HG03196 (cell line): ENCODE results near the gene CELA3B.
A peak's percentile ranks its signal among the peaks of the same experiment; 100 is the strongest.
"Not testable (repeated sequence)": the region's sequence is repeated elsewhere in the genome, so short reads cannot be mapped to it uniquely, and the experiment has no call there.

Experiments used
- ATAC-seq: cut with Tn5 transposase; IDR thresholded peaks from one replicate; pipeline ENCODE4 v1.9.1; 2021; ENCODE audit not compliant: unreplicated experiment

The CELA3B gene, protein sequence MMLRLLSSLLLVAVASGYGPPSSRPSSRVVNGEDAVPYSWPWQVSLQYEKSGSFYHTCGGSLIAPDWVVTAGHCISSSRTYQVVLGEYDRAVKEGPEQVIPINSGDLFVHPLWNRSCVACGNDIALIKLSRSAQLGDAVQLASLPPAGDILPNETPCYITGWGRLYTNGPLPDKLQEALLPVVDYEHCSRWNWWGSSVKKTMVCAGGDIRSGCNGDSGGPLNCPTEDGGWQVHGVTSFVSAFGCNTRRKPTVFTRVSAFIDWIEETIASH

DNA sequence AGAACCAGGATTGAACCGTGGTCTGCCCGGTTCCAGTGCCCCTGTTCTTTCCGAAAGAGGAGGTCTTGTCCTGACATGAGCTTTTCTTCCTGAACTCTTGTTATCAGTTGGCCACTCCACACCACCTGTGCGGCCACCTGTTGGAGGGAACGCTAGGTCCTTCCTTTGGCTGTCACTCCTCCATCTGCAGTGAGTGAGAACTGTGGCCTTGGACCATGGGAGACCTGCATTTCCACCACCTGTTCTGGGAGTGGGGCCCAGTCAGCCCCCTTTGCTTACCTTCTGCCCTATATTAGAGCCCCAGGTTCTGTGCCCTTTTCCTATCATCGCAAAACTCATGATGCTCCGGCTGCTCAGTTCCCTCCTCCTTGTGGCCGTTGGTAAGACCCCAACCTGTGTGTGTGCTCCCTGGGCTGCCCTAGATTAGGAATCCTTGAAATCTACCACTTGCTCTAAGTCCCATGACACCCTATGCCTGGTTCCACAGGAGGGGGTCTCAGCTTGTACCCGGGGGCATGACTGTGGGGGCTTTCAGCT lies at the start of gene CELA3B:
CELA3B (plus strand) TSS at position 320 of the 537 bp plus-strand sequence; CDS start at position 338, 18 bp downstream.
- ATAC-seq: not testable (repeated sequence)

DNA sequence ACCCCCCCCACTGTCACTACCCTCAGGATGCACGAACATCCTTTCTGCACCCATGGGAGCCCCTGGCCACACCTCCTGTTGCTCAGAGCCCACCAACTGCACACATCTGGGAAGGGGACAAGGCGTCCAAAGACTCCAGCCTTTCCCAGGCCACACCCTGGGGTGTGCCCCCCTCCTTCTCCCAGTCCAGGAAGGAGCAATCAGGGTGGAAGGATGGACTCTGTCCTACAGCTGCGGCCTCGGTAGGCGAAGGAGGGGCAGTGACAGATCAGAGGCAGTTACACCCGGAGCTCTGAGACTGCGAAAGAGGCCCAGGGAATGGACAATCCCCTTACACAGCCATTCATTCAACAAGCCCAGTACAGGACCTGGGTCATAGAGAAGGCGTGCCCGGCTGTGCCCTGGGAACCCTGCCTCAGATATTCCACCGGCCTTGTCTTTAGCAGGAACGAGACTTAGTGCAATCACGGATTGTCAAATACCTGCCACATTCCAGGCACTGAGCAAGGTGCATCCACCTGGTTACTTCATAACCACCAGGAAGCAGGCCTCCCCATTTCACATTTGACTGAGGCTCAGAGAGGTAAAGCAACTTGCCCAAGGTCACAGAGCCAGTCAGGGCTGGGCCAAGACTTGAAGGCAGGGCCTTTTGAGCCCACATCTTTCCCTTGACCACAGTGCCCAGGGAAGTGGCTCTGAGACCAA lies 49.1 kb upstream of the CELA3B start:
- ATAC-seq: no peak

DNA sequence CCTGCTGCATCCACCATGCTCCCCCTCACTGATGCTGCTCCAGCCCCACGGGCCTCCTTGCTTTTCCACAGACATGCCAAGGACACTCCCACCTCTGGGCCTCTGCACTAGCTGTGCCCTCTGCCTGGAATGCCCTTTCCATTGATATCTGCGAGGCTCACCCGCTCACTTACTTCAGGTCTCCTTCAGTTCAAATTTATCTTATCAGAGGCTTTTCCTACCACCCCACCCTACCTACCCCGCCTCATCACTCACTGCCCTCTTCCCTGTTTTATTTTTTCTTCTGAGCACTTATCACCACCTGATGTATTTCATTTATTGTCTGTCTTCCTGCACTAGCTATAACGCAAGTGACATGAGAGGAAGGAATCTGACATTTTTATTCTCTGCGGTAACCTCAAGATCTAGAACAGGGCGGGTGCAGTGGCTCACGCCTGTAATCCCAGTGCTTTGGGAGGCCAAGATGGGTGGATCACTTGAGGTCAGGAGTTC lies 46.7 kb upstream of the CELA3B start:
- ATAC-seq: no peak

DNA sequence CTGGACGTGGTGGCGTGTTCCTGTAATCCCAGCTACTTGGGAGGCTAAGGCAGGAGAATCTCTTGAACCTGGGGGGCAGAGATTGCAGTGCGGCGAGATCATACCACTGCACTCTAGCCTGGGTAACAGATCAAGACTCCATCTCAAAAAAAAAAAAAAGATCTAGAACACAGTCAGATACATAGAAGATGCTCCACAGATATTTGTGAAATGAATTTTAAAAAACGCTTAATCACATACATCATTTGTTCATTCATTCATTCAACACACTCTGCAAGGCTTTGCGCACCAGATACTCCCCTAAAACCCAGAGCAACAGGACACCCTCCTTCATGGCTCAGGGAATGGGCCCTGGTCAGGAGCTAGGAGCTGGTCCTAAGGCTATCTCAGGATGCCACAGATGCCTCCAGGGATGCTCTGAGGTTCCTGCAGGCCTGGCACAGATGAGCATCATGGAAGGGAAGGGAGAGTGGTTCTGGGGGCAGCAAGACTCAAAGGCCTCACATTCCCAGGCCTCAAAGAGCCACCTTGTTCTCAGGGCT lies 46.1 kb upstream of the CELA3B start:
- no peak for ATAC-seq

DNA sequence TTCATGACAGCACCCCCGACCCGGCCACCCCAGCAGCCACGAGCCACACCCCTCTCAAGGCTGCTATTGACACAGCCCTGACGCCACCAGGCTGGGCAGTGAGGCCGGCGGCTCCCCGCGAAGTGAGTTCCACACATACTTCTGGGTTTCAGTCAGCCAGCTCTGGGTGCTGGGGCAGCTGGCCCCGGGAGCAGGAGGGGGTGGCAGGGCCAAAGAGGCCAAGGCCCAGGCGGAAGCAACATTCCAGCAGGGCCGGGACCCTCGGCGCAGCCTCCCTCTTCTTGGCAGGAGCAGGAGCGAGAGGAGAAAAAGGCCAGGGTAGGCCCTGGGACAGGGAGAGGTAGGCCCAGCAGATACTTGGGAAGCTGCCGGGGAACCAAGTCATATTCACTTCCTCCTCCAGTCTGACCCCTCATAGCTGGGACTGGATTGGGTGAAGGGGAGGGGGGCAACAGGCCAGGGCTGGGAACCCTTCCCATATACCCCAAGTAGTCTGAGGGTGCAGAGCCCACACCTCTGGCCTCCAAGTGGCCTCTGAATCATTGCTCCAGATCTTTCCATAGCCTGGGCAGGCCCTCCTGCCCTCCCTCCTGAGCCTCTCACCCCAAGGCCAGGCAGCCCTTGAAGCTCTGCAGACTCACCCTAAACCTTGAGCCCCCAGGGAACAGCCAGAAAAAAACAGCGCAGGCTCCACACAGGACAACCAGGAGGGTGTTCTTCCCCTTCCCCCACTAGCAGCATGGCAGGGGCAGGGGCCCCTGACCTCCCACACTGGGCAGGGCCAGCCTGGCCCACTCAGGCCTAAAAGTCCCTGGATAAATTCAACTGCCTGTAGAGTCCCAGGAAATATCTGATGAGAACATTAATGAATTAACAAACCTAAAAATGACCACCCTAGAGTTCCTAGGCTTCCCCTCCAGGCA lies 45.4 kb upstream of the CELA3B start:
- no peak for ATAC-seq

GRCh38 chr1:21932127-21932526 lies 44.7 kb upstream of the CELA3B start:
- ATAC-seq: no peak

GRCh38 chr1:21933397-21934248 lies 43.2 kb upstream of the CELA3B start:
- ATAC-seq: no peak

GRCh38 chr1:21935393-21935804 lies 41.4 kb upstream of the CELA3B start:
- ATAC-seq: no peak

DNA sequence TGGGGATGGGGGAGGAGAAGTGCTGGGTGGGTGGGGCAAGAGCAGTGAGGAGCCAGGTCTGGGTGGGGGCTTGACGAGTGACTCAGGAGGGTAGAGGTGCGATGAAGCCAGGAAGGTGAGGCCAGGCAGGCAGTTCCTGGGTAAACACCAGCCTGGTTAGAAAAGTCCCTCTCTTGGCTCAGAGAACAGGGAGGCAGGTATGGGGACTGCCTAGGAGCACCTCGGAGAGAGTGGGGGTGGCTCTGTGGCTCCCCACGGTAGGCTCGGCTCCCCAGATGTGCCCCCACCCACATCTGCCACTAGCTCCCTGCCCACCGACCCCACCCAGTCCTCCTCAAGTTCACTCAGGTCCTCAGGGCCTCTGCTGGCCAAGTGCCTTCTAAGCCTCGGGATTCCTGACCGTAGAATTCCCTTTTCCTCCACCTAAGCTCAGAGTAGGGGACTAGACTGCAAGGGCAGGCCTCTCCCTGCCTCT lies 40.9 kb upstream of the CELA3B start:
- no peak for ATAC-seq

DNA sequence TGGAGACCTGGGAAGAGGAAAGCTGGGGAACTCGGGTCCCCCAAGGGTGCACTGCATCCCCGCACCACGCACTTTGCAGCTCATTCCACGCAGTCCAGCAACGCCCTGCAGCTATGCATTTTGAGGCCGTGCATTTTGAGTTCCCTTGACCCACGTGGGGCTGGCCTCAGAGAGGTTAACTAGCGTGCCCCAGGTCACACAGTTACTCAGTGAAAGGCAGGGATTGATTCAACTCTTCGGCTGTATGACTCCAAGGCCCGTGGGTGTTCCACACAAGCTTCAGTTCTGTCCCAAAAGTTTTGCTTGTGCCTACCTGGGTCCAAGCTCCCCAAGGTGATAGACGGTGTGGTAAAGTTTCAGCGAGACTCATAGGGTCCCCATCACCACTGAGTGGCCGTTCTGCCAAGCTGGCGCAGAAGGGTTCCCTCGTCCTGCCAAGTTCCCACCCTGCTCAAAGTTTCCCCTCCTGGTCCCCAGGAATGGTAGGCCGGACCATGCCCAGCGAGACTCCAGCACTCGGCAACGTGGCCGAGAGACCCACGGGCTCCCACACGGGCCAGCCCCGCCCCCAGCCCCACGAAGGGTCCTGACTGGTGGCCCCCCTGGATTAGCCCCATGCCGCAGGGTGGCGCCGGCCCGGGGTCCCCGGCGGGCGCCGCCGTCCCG lies 40.3 kb upstream of the CELA3B start:
- ATAC-seq: no peak

- ATAC-seq: no peak
Measured at GRCh38 chr1:21937034-21937371, 39.8 kb upstream of the CELA3B start, which contains the start of gene HSPG2. Gene HSPG2 (minus strand): TSS chr1:21937310. CDS start chr1:21937217, 93 bp downstream.

- ATAC-seq: peak; percentile 62
Measured at GRCh38 chr1:21937372-21938121, 39.3 kb upstream of the CELA3B start.

- no peak for ATAC-seq
Measured at GRCh38 chr1:21938732-21939538, 37.9 kb upstream of the CELA3B start.

GRCh38 chr1:21939650-21940374 lies 37.0 kb upstream of the CELA3B start:
- no peak for ATAC-seq

DNA sequence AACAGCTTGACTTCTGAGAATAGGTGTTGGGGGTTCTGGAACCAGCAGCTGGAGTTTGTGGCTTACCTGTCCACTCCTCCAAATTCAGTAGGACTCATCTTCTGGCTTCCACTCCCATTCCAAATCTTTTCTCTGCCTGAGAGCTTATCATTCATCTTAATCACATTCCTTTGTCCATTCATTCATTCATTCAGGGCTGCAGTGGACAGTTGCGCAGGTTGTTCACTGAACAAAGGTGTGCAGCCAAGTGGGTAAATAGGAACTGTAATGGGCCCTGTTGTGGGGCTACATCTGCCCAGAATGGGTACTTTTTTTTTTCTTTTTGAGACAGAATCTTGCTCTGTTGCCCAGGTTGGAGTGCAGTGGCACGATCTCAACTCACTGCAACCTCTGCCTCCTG lies 36.3 kb upstream of the CELA3B start:
- no peak for ATAC-seq

DNA sequence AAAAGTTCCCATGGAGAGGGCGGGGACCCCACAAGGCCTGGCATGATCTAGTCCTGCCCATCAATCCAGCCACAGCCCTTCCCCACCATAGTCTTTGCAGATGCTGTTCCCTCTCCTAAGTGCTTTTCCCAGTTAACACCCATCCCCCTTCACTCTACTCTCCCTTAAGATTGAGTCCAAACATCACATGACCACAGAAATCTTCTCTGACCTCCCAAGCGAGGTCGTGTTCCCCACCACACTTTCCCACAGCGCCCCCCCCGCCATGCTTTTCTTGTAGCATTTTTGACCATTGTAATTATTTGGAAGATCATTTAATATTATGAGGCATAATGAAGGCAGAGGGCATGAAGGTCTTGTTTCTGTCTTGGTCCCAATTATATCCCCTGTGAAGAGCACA lies 35.5 kb upstream of the CELA3B start:
- no peak for ATAC-seq

DNA sequence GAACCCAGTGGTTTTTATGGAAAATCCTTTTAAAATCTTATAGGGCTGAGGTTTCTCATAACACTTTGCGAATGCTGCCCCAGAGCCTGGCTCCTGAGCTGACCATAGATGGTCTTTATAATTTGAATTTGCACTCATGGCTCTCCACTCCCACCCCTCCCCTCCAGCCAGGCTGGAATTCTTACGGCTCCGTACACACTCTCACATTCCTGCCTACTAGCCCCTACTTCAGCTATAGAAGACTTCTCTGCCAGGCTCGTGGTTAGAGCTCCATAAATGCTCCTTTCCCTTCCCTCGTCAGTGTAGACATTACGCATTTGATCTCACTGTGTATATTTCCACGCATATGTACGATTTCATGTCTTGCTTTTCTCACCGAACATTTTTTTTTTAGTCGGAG lies 34.4 kb upstream of the CELA3B start:
- no peak for ATAC-seq
